A673 (cell line): ENCODE data around the gene HBG2.

Source experiments
- EZH2 ChIP-seq: fragments of 200-600 bp; sonication (generic); IDR thresholded peaks from 2 replicates; pipeline ENCODE4 v1.6.1; 2017; ENCODE audit warnings: borderline replicate concordance, low read depth, mild to moderate bottlenecking, mixed read lengths, antibody characterized with exemption, low read length; ENCODE audit not compliant: poor library complexity, severe bottlenecking
- TF ChIP-seq, protein P1 (sequence below): fragments of 300-800, 200-600 bp; sonication (generic); conservative IDR thresholded peaks from 2 replicates; pipeline ENCODE4 v1.5.1; 2017; ENCODE audit warnings: low read depth, mild to moderate bottlenecking, antibody characterized with exemption, low read length, moderate library complexity, mixed read lengths

DNA sequence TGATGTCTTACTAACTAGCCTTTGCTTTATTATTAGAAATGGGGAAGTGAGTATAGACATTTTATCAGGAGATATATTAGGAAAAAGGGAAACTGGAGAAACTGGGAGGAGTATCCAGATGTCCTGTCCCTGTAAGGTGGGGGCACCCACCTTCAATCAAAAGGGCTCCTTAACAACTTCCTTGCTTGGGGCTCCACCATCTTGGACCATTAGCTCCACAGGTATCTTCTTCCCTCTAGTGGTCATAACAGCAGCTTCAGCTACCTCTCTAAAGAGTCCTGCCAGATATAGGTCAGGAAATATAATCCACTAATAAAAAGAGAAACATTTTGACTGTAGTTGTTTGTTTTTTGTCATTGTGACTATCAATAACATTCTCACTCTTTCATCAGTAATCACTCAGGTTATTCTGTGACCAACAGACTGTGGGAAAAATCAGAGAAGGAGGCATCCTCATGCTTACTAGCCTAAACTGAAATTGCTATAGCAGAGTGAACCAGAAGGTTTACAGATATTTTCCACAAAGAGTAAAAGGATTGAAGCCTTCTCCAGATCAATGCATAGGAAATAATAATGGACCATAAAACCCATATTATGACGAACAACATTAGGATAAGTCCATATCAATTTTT lies 36.7 kb upstream of the HBG2 start:
- no peak for TF ChIP-seq EZH2
- TF ChIP-seq, protein P1, sequence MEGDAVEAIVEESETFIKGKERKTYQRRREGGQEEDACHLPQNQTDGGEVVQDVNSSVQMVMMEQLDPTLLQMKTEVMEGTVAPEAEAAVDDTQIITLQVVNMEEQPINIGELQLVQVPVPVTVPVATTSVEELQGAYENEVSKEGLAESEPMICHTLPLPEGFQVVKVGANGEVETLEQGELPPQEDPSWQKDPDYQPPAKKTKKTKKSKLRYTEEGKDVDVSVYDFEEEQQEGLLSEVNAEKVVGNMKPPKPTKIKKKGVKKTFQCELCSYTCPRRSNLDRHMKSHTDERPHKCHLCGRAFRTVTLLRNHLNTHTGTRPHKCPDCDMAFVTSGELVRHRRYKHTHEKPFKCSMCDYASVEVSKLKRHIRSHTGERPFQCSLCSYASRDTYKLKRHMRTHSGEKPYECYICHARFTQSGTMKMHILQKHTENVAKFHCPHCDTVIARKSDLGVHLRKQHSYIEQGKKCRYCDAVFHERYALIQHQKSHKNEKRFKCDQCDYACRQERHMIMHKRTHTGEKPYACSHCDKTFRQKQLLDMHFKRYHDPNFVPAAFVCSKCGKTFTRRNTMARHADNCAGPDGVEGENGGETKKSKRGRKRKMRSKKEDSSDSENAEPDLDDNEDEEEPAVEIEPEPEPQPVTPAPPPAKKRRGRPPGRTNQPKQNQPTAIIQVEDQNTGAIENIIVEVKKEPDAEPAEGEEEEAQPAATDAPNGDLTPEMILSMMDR: peak; percentile 43
